ENCODE data around the gene MLLT1. TPM values are rescaled to one million over a fixed set of nuclear protein-coding genes. Genes with fewer than 3 reads are reported as not detected.

Gene MLLT1
- total RNA-seq, 1 experiment from 2014 or later: 54.9 TPM

DNA sequence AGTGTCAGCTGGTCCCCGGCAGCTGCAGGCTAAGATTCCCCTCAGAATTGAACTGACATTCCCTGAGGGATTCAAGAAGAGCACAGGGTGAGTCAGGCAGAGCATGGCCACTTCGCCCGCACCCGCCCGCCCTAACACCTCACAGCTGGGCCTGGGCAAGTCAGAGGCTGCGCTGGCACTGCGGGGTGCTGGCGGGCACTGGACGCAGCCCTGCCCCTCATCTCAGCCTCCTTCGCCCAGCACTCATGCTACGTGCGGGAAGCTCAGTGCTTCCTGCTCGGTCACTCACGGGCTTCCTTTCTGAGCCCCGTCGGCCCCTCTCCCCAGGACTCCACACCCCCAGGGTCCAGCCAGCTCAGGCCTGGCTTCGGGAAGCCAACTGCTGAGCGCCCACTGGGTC lies 56.9 kb downstream of the MLLT1 start:
- TF ChIP-seq, protein P1, sequence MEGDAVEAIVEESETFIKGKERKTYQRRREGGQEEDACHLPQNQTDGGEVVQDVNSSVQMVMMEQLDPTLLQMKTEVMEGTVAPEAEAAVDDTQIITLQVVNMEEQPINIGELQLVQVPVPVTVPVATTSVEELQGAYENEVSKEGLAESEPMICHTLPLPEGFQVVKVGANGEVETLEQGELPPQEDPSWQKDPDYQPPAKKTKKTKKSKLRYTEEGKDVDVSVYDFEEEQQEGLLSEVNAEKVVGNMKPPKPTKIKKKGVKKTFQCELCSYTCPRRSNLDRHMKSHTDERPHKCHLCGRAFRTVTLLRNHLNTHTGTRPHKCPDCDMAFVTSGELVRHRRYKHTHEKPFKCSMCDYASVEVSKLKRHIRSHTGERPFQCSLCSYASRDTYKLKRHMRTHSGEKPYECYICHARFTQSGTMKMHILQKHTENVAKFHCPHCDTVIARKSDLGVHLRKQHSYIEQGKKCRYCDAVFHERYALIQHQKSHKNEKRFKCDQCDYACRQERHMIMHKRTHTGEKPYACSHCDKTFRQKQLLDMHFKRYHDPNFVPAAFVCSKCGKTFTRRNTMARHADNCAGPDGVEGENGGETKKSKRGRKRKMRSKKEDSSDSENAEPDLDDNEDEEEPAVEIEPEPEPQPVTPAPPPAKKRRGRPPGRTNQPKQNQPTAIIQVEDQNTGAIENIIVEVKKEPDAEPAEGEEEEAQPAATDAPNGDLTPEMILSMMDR (conservative IDR thresholded peaks at IDR 0.05): no peak
- whole genome bisulfite sequencing (ENCODE audit: extremely low coverage, insufficient read length, low lambda C conversion rate): no CpG with 5 or more reads among the region's 18 CpGs
- Histone ChIP-seq H3K4me2 (ENCODE audit: insufficient read depth, insufficient read length, low read length) (no peak overlapping the region), H3K56ac (ENCODE audit: insufficient read length, low read depth, low read length) (no peak overlapping the region), H3K4ac (ENCODE audit: low read depth, low read length) (no peak overlapping the region), H2BK12ac (ENCODE audit: insufficient read length, low read depth, low read length) (no peak overlapping the region), H2BK15ac (ENCODE audit: low read depth, low read length) (no peak overlapping the region), H2AK5ac (ENCODE audit: insufficient read length, low read length) (no peak overlapping the region), H4K91ac (ENCODE audit: insufficient read length, low read depth, low read length) (no peak overlapping the region), H3K9ac (ENCODE audit: extremely low read depth, insufficient read length, low read length) (no peak overlapping the region), H3K18ac (ENCODE audit: insufficient read length, low read depth, low read length) (no peak overlapping the region), H4K8ac (replicated peaks; ENCODE audit: insufficient read length, low read depth, low read length) (no peak overlapping the region), H2BK5ac (ENCODE audit: insufficient read length, low read length) (no peak overlapping the region), H3K27ac (ENCODE audit: insufficient read length, low read depth, low read length) (no peak overlapping the region), H3K9me3 (ENCODE audit: control insufficient read depth, low read depth, low read length) (no peaks in the 10 kb centered on the region), H3K79me2 (ENCODE audit: insufficient read depth, low read length) (no peaks in the 10 kb centered on the region), H2AFZ (ENCODE audit: low read length) (no peak overlapping the region), H3K23me2 (ENCODE audit: insufficient read length, low read depth, low read length, poor library complexity, severe bottlenecking) (no peaks in the 10 kb centered on the region), H3K23ac (ENCODE audit: insufficient read length, low read depth, low read length) (no peak overlapping the region), H3K27me3 (ENCODE audit: insufficient read depth, low read length) (no peaks in the 10 kb centered on the region), H2BK120ac (ENCODE audit: low read depth, low read length, poor library complexity, severe bottlenecking) (no peak overlapping the region), H3T11ph (ENCODE audit: low read length) (no peak overlapping the region), H2BK20ac (ENCODE audit: low read depth, low read length, poor library complexity, severe bottlenecking) (no peak overlapping the region), H3K14ac (ENCODE audit: insufficient read depth, low read length) (no peak overlapping the region), H3K4me1 (ENCODE audit: insufficient read depth, low read length) (no peaks in the 10 kb centered on the region), H4K20me1 (ENCODE audit: control insufficient read depth, insufficient read depth, insufficient read length) (no peaks in the 10 kb centered on the region), H4K5ac (ENCODE audit: insufficient read length, low read depth, low read length) (no peak overlapping the region), H3K79me1 (ENCODE audit: insufficient read depth, low read depth, low read length, poor library complexity, severe bottlenecking) (no peaks in the 10 kb centered on the region)
- Mint-ChIP-seq H3K4me1 (peaks cover 0 to 6% of the 10 kb centered on the region in 2 experiments; a peak in 3 of 4 replicates), H3K27ac (no peak overlapping the region), H3K36me3 (ENCODE audit: insufficient read depth in 1 of 3, low read depth in 3 of 3) (peaks cover 12 to 29% (median 23%) of the 10 kb centered on the region in 3 experiments), H3K27me3 (ENCODE audit: low read depth) (no peaks in the 10 kb centered on the region; the same call in 1 of the 2 replicates), H3K4me3 (no peak overlapping the region), H3K9me3 (no peaks in the 10 kb centered on the region)
- DNase-seq: no peak
